Activated T-cell treated with anti-CD3 and anti-CD28 coated beads for 48 hours (primary cell): Measurements from ENCODE around the gene MDH2.
"Not testable (repeated sequence)": the region's sequence is repeated elsewhere in the genome, so short reads cannot be mapped to it uniquely, and the experiment has no call there.

Experiments used
- DNase-seq: peaks from one replicate; pipeline ENCODE4 v3.0.0-alpha.2; 2020; ENCODE audit warnings: low read depth

The MDH2 gene, protein sequence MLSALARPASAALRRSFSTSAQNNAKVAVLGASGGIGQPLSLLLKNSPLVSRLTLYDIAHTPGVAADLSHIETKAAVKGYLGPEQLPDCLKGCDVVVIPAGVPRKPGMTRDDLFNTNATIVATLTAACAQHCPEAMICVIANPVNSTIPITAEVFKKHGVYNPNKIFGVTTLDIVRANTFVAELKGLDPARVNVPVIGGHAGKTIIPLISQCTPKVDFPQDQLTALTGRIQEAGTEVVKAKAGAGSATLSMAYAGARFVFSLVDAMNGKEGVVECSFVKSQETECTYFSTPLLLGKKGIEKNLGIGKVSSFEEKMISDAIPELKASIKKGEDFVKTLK

DNA sequence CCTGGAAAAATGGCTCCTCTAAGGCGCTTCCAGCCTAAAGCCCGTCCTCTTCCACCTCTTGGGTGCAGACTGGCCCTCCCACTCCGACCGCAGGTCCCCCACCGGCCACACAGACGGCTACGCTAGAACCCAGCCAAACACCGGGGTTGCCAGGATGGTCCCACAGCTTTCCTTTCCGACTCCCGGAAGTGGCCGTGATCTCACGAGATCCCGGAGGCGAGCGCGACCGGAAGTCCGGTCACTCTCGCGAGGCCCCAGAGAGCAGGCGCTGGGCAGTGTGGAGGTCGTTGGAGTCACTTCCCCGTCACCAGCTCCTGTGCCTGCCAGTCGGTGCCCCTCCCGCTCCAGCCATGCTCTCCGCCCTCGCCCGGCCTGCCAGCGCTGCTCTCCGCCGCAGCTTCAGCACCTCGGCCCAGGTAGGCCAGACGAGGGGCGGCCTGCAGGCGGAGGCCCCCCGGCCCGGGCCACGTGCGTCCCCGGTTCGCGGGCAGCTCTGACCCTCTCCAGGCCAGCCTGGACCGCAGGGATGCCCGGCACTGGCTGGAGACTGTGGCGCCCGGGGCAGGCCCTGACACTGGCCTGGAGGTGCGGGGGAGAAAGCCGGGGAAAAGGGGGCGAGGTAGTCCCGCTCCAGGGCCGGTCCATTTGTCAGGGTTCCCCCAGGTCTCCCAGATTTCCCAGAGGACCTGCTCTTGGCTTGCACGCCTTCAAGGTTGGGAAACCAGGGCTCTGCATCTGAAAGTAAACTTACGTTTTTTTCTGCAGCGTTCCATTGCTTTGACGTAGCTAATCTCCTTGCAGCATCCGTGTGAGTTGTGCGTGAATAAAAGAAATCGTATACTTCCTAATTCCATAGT lies at the start of gene MDH2, which contains the start of gene STYXL1:
TSS of gene MDH2 (plus strand) at position 296 of the 857 bp plus-strand sequence. CDS start at position 351, 55 bp downstream.
TSS of gene STYXL1 (minus strand) at position 190 of the 857 bp plus-strand sequence. CDS start 17,477 bp downstream, outside the sequence.
- DNase-seq: peak; percentile 89

GRCh38 chr7:76000566-76000965 lies 47.3 kb upstream of the MDH2 start:
- no peak for DNase-seq

GRCh38 chr7:76002139-76002538 lies 45.8 kb upstream of the MDH2 start:
- DNase-seq: no peak

DNA sequence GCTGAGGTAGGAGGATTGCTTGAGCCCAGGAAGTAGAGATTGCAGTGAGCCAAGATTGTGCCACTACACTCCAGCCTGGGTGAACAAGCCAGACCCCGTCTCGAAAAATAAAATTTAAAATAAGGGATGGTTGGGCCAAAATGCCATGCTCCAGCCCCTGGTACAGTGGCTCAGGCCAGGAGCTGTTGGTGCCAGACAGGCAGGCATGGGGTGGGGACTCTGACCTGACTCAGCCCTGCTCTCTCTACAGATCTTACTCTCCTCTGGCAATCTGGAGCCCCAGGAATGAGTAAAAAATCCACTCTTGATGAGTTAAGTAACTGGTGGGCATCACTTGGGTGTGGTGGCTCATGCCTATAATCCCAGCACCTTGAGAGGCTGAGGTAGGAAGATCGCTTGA lies 45.1 kb upstream of the MDH2 start:
- no peak for DNase-seq

DNA sequence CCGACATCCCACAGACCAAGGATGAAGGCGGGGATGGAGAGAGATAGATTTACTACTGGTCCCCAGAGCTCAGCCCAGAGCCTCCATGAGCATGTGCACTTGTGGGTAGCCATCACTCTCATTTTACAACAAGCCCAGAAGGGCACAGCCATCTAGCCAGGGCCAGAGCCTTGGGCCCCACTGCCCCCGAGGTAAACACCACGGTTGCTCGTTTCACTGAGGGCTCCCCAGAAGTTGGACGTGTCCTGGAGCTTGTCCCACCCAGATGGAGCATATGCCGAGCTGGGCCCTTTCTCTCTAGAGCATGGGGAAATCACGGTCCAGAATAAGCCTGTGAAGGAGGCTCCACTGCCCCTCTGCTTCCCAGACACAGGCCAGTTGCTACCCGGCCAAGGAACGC lies 44.6 kb upstream of the MDH2 start:
- DNase-seq: no peak

DNA sequence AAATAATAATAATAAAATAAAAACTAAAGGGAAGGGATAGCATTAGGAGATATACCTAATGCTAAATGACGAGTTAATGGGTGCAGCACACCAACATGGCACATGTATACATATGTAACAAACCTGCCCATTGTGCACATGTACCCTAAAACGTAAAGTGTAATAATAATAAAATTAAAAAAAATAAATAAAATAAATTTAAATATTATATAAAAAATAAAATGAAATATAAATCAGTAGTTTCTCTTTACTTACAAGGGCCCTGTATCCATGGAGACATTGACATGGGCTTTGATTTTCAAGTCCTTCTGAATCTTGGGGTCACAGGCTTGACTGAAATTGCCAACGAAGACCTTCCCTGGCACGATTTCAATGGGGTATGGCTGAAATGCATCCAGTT lies 42.9 kb upstream of the MDH2 start:
- DNase-seq: not testable (repeated sequence)

- DNase-seq: no peak
Measured at GRCh38 chr7:76008156-76008687, 39.7 kb upstream of the MDH2 start.

DNA sequence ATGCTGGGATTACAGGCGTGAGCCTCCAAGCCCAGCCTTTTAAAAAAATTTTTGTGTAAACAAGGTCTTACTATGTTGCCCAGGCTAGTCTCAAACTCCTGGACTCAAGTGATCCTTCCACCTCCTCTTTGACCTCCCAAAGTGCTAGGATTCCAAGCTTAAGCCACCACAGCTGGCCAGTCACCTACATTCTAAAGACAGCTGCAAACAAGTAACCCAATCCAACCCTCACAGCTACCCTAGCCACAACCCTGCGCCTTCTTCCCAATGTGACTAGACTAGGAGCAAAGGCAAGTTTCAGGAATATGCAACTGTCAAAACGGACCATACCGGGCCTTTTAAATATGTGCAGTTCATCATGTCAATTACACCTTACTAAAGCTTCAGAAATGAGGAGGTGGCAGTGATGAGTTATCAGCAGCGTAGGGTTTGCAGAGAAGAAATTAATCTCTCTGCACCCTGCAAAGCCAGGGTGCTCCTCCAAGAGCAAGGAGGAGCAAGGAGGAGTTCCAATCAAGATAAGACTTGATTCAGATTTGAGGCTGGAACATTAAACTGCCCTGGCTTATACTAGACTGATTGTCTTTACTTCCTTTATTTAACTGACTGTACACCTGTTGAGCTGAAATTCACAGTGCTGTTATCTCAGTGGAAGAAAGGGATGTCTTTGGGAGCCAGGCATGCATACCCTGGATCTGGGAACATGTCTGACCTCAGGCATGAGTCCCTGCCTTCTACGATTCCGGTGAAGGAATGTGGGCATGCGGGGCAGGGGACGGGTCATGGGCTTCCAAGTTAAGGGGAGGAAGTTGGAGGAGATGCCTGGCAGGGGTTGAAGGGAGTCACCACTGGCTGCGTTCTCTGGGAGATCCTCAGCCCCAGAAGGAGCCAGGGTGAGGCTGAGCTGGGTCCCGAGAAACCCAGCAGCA lies 38.0 kb upstream of the MDH2 start:
- no peak for DNase-seq

- DNase-seq: no peak
Measured at GRCh38 chr7:76011442-76011861, 36.5 kb upstream of the MDH2 start.

- no peak for DNase-seq
Measured at GRCh38 chr7:76016191-76016947, 31.5 kb upstream of the MDH2 start.

- DNase-seq: not testable (repeated sequence)
Measured at GRCh38 chr7:76018520-76018919, 29.4 kb upstream of the MDH2 start.

- DNase-seq: peak; percentile 63
Measured at GRCh38 chr7:76020031-76020714, 27.7 kb upstream of the MDH2 start.

DNA sequence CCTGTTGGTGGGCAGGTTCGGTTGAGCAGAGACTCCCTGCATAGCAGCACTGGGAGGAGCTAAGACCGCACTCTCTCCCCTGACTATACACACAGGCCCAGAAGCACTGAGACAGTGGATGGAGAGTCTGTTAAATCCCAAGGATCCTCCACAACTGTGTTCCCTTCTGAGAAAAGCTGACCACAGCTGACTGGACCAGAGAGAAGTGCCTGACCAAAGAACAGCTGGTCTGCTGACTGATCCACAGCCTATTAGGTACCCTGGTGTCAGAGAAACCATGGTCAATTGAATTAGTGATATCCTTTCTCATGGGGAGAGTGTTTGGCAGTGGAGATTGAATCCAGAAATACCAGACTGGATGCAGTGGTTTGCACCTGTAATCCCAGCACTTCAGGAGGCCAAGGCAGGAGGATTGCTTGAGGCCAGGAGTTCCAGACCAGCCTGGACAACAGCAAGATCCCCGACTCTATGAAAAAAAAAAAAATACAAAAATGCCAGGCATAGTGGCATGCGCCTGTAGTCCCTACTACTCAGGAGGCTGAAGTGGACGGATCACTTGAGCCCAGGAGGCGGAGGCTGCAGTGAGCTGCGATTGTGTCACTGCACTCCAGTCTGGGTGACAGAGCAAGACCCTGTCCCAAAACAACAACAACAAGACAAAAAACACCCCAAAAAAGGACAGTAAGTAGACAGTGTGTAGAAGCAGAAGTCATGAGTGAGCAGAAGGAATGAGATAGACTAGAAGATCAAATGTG lies 25.7 kb upstream of the MDH2 start:
- DNase-seq: no peak

DNA sequence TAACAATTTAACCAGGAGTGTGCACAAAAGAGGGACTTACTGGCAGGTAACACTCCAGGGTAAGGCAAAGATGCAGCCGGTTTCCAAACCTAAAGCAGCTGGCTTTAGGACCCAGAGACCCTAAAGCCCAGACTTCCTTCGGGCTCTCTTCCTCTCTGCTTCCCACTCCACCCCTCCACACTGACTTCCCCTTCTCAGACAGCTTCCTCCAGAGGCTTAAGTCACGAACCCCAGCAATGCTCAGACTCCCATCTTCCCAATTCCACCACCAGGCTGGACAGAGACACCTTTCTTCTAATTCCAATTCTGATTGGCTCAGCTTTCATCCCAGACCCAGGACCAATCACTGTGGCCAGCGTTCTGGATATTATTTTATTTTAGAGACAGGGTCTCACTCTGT lies 24.9 kb upstream of the MDH2 start:
- DNase-seq: no peak

GRCh38 chr7:76029682-76030081 lies 18.2 kb upstream of the MDH2 start:
- DNase-seq: not testable (repeated sequence)

- no peak for DNase-seq
Measured at GRCh38 chr7:76031964-76032363, 15.9 kb upstream of the MDH2 start.

- DNase-seq: no peak
Measured at GRCh38 chr7:76037310-76037709, 10.6 kb upstream of the MDH2 start.

- DNase-seq: no peak
Measured at GRCh38 chr7:76040126-76040525, 7.8 kb upstream of the MDH2 start.

DNA sequence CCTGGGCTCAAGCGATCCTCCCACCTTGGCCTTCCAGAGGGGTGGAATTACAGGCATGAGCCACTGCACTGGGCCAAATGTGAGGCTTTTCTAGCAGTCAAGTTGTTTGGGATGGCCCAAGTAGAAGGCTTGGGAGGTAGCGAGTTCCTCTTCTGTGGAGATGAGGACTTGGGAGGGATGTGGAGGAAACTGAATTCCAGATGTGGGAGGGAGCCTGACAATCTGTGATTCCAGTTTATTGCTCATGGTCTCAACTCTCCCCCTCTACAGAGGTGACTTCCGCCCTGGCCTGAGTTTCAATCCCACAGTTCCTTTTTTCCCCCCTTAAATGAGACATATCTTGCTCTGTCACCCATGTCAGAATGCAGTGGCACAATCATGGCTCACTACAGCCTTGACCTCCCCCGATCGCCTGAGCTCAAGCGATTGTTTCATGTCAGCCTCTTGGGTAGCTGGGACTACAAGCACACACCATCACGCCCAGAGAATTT lies 3.5 kb upstream of the MDH2 start:
- DNase-seq: no peak
